Small intestine (tissue), 7 donors: Measurements from ENCODE around the gene RTN4RL1. TPM values are rescaled to one million over a fixed set of nuclear protein-coding genes. Genes with fewer than 3 reads are reported as not detected.

ENCODE experiments used
- DNase-seq, 2 donors: peaks; one replicate each; pipeline versions ENCODE4 v3.0.0 to v3.0.0-alpha.2; 2013
- FAIRE-seq: peaks from 2 replicates; lab custom pipeline; 2012; peaks lifted over from hg19 to GRCh38; lab: Jason Lieb, UNC
- H3K27ac ChIP-seq, 3 donors: one replicate each; pipeline ENCODE4 v1.5.1; 2013; ENCODE audit warnings: low read length in 2 of 3, mild to moderate bottlenecking in 2 of 3, control low read depth in 1 of 3, inconsistent platforms in 1 of 3, low read depth in 1 of 3, moderate library complexity in 1 of 3
- H3K27me3 ChIP-seq, 3 donors: one replicate each; pipeline ENCODE4 v1.6.1; 2013; ENCODE audit warnings: low read length in 3 of 3, inconsistent platforms in 1 of 3; ENCODE audit not compliant: control insufficient read depth in 3 of 3, insufficient read depth in 3 of 3
- H3K36me3 ChIP-seq, 3 donors: one replicate each; pipeline ENCODE4 v1.6.1; 2013; ENCODE audit warnings: low read length in 3 of 3, inconsistent platforms in 1 of 3, low read depth in 1 of 3, mild to moderate bottlenecking in 1 of 3, moderate library complexity in 1 of 3; ENCODE audit not compliant: control insufficient read depth in 3 of 3, insufficient read depth in 2 of 3
- H3K4me1 ChIP-seq, 3 donors: one replicate each; pipeline ENCODE4 v1.6.1; 2013; ENCODE audit warnings: low read length in 2 of 3, inconsistent platforms in 1 of 3, low read depth in 1 of 3, mild to moderate bottlenecking in 1 of 3, moderate library complexity in 1 of 3; ENCODE audit not compliant: control insufficient read depth in 3 of 3, insufficient read depth in 2 of 3
- H3K4me3 ChIP-seq, 3 donors: one replicate each; pipeline ENCODE4 v1.5.1; 2013; ENCODE audit warnings: low read length in 3 of 3, control low read depth in 1 of 3, inconsistent platforms in 1 of 3, low read depth in 1 of 3, mild to moderate bottlenecking in 1 of 3, moderate library complexity in 1 of 3
- H3K9me3 ChIP-seq, 2 donors: one replicate each; pipeline ENCODE4 v1.6.1; 2013; ENCODE audit warnings: low read depth in 1 of 2, low read length in 1 of 2; ENCODE audit not compliant: control insufficient read depth in 2 of 2, insufficient read depth in 1 of 2
- WGBS, 3 donors: extraction: QIAGEN DNeasy Blood & Tissue Kit; methylation state at CpG; one replicate each; pipeline ENCODE4 v1.1.7; 2013; 5-methylcytosine and 5-hydroxymethylcytosine counted together
- polyA plus RNA-seq, 4 donors: library from polyadenylated mRNA; stranded (reverse) in 3 of 4; unstranded in 1 of 4; fragments of 200-250 nt in 3 of 4; fragments of 120-200 nt in 1 of 4; gene quantifications; one replicate each; pipeline versions ENCODE4 v1.2.1 to v1.2.3, GENCODE V29; 2013
- donor health status: healthy with polysubstance abuse.
- donor health status: control.
- donor health status: control.
- donor health status: Bipolar disorder and iron deficiency.
- donor health status: healthy.

Gene RTN4RL1
- polyA plus RNA-seq, 4 donors: 0.25 to 1.0 TPM; not detected in 2

DNA sequence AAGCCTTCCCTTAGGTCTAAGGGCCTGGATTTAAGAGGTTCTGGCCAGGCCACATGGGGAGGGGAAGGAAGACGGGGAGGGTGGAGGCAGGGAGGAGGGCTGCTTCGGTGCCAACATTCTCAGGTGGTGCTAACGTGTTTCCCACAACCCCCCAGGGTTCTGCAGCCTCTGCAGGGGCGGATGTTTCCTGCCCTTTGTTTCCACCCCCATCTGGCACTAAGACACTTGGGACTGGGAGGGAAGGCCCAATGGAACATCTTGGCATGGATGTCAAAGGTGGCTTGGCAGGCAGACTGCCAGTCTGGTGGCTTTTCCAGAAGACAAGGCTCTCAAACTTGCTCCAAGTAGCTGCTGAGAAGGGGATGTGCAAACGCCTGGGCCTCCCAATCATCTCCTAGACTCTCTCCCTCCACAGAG lies 42.5 kb upstream of the RTN4RL1 start:
- H3K36me3 ChIP-seq: peaks cover 0 to 91% (median 2%) of the 10 kb centered on the region in 3 donors
- H3K9me3 ChIP-seq: no peaks in the 10 kb centered on the region
- H3K4me1 ChIP-seq: peaks cover 0 to 64% (median 10%) of the 10 kb centered on the region in 3 donors
- no peak for DNase-seq
- FAIRE-seq: no peak
- 54 to 75% (median 58%) methylated on average over 4 to 5 of the region's 5 CpGs for WGBS, 3 donors
- no peak overlapping the region for H3K4me3 ChIP-seq
- H3K27me3 ChIP-seq: no peaks in the 10 kb centered on the region
- H3K27ac ChIP-seq: peak overlapping the region; percentile 17 to 88 (median 62)

- DNase-seq (no peak), FAIRE-seq (no peak)
- peak overlapping the region; percentile 17 to 88 (median 62) for H3K27ac ChIP-seq
- WGBS, 3 donors: 69 to 87% (median 80%) methylated on average over 14 of the region's 14 CpGs
- peaks cover 0 to 94% (median 2%) of the 10 kb centered on the region in 3 donors for H3K36me3 ChIP-seq
- no peaks in the 10 kb centered on the region for H3K9me3 ChIP-seq
- peaks cover 0 to 64% (median 6%) of the 10 kb centered on the region in 3 donors for H3K4me1 ChIP-seq
- H3K27me3 ChIP-seq: no peaks in the 10 kb centered on the region
- no peak overlapping the region for H3K4me3 ChIP-seq
Observed at GRCh38 chr17:2067048-2067561, 42.0 kb upstream of the RTN4RL1 start.

DNA sequence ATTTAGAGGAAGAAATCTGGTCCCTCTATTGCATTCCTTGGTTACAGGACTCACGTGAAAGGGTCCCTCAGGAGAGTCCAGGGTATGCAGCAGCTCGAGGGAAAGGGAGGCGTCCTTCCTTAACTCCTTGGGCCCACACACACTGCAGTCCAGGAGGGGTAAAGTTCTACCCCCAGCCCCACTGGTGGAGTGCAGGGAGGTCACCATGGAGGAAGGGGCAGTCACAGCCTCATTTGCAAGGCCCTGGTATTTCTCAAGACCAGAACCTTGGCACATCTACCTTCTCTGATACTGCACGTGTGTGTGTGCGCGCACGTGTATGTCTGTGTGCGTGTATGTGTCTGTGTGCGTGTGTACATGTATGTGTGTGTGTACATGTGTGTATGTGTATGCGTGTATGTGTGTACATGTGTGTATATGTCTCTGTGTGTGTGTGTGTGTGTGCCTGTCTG lies 40.8 kb upstream of the RTN4RL1 start:
- no peaks in the 10 kb centered on the region for H3K27me3 ChIP-seq
- peak overlapping the region in 2 of 3 donors; percentile 63 to 88 for H3K27ac ChIP-seq
- DNase-seq: no peak
- H3K4me1 ChIP-seq: peaks cover 0 to 58% (median 2%) of the 10 kb centered on the region in 3 donors
- 82 to 90% (median 88%) methylated on average over 10 of the region's 10 CpGs for whole genome bisulfite sequencing, 3 donors
- no peaks in the 10 kb centered on the region for H3K9me3 ChIP-seq
- no peak for FAIRE-seq
- no peak overlapping the region for H3K4me3 ChIP-seq
- H3K36me3 ChIP-seq: peaks cover 0 to 94% (median 5%) of the 10 kb centered on the region in 3 donors

GRCh38 chr17:2064980-2065785 lies 40.0 kb upstream of the RTN4RL1 start:
- Histone ChIP-seq H3K4me1 (peaks cover 0 to 61% (median 2%) of the 10 kb centered on the region in 3 donors), H3K36me3 (peaks cover 0 to 94% (median 5%) of the 10 kb centered on the region in 3 donors), H3K4me3 (no peak overlapping the region), H3K27ac (peak overlapping the region; percentile 27 to 88 (median 63)), H3K9me3 (no peaks in the 10 kb centered on the region), H3K27me3 (peaks cover 0 to 5% (median 0%) of the 10 kb centered on the region in 3 donors)
- WGBS, 3 donors: 76 to 79% (median 78%) methylated on average over 23 to 24 of the region's 24 CpGs
- FAIRE-seq: no peak
- DNase-seq: peak in 1 of 2 donors; percentile 52

- peak overlapping the region; percentile 27 to 88 (median 63) for H3K27ac ChIP-seq
- H3K4me1 ChIP-seq: peaks cover 0 to 67% (median 4%) of the 10 kb centered on the region in 3 donors
- 59 to 87% (median 71%) methylated on average over 6 of the region's 6 CpGs for WGBS, 3 donors
- DNase-seq (peak in 1 of 2 donors; percentile 8), FAIRE-seq (no peak)
- peaks cover under 1 to 95% (median 5%) of the 10 kb centered on the region in 3 donors for H3K36me3 ChIP-seq
- H3K9me3 ChIP-seq: no peaks in the 10 kb centered on the region
- H3K27me3 ChIP-seq: peaks cover 0 to 11% (median 0%) of the 10 kb centered on the region in 3 donors
- H3K4me3 ChIP-seq: no peak overlapping the region
Observed at GRCh38 chr17:2064520-2064971, 39.4 kb upstream of the RTN4RL1 start.

DNA sequence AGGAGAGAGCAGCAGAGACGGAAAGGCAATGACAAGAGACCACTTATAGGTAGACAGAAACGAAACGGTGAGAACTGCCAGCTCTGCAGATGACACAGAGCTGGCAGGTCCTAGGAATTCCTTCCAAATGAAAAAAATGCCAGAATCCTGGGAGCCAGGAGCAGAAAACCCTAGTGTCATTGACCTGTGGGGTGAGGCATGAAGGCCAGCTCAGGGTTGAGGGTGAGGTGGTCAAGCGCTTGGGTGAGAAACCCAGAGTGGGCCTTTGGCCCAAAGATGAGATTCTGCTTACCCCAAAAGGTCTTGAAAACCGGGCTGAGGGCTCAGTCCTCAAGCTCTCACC lies 39.0 kb upstream of the RTN4RL1 start:
- peaks cover 0 to 71% (median 4%) of the 10 kb centered on the region in 3 donors for H3K4me1 ChIP-seq
- no peak overlapping the region for H3K4me3 ChIP-seq
- no peaks in the 10 kb centered on the region for H3K9me3 ChIP-seq
- H3K27me3 ChIP-seq: peaks cover 0 to 15% (median 0%) of the 10 kb centered on the region in 3 donors
- H3K27ac ChIP-seq: peak overlapping the region; percentile 27 to 88 (median 63)
- no peak for FAIRE-seq
- peaks cover 5 to 97% (median 5%) of the 10 kb centered on the region in 3 donors for H3K36me3 ChIP-seq
- DNase-seq: no peak
- WGBS, 3 donors: 59 to 76% (median 64%) methylated on average over 5 of the region's 5 CpGs

- FAIRE-seq (no peak), DNase-seq (peak in 1 of 2 donors; percentile 8)
- Histone ChIP-seq H3K4me1 (peaks cover 0 to 66% (median 4%) of the 10 kb centered on the region in 3 donors), H3K27ac (peak overlapping the region; percentile 62 to 88 (median 63)), H3K9me3 (no peaks in the 10 kb centered on the region), H3K27me3 (peaks cover 0 to 19% (median 2%) of the 10 kb centered on the region in 3 donors), H3K36me3 (peaks cover 5 to 93% (median 8%) of the 10 kb centered on the region in 3 donors), H3K4me3 (no peak overlapping the region)
- WGBS, 3 donors: 62 to 86% (median 68%) methylated on average over 16 of the region's 16 CpGs
Observed at GRCh38 chr17:2063261-2064146, 38.4 kb upstream of the RTN4RL1 start.
